Skin of body (tissue), 2 donors: ENCODE measurements around the gene NRG2. TPM values are rescaled to one million over a fixed set of nuclear protein-coding genes. Genes with fewer than 3 reads are reported as not detected.

Experiments
- DNase-seq: peaks from one replicate; lab custom pipeline; 2025; lab: John Stamatoyannopoulos, UW
- total RNA-seq: library from RNA; depleted of rRNA; stranded (reverse); fragments of >200 nt; gene quantifications from one replicate; pipeline ENCODE4 v1.2.3, GENCODE V29; 2014

Gene NRG2
- total RNA-seq, 1 donor from 2014 or later: 0.99 TPM

- DNase-seq: no peak
Observed at GRCh38 chr5:139841549-139841948, 201.6 kb downstream of the NRG2 start.

- no peak for DNase-seq
Observed at GRCh38 chr5:139839918-139840317, 203.2 kb downstream of the NRG2 start.

- DNase-seq: no peak
Observed at GRCh38 chr5:139839232-139839815, 203.8 kb downstream of the NRG2 start.

- DNase-seq: no peak
Observed at GRCh38 chr5:139838381-139839197, 204.5 kb downstream of the NRG2 start.

- no peak for DNase-seq
Observed at GRCh38 chr5:139837711-139838380, 205.3 kb downstream of the NRG2 start.

- DNase-seq: no peak
Observed at GRCh38 chr5:139836469-139837208, 206.5 kb downstream of the NRG2 start.

GRCh38 chr5:139835656-139836055, 207.4 kb downstream of the NRG2 start:
- no peak for DNase-seq

GRCh38 chr5:139833525-139833924, 209.6 kb downstream of the NRG2 start:
- no peak for DNase-seq

- DNase-seq: no peak
Observed at GRCh38 chr5:139831624-139832023, 211.5 kb downstream of the NRG2 start.

- no peak for DNase-seq
Observed at GRCh38 chr5:139829471-139829870, 213.6 kb downstream of the NRG2 start.

- no peak for DNase-seq
Observed at GRCh38 chr5:139828207-139828895, 214.7 kb downstream of the NRG2 start.

- no peak for DNase-seq
Observed at GRCh38 chr5:139825690-139826089, 217.4 kb downstream of the NRG2 start.

GRCh38 chr5:139823757-139824355, 219.2 kb downstream of the NRG2 start:
- DNase-seq: no peak

GRCh38 chr5:139822553-139823425, 220.3 kb downstream of the NRG2 start:
- DNase-seq: no peak

GRCh38 chr5:139821806-139822552, 221.1 kb downstream of the NRG2 start:
- DNase-seq: no peak

GRCh38 chr5:139820606-139821005, 222.5 kb downstream of the NRG2 start:
- DNase-seq: no peak

- DNase-seq: no peak
Observed at GRCh38 chr5:139820130-139820529, 223.0 kb downstream of the NRG2 start.

- no peak for DNase-seq
Observed at GRCh38 chr5:139817970-139818369, 225.1 kb downstream of the NRG2 start.

- no peak for DNase-seq
Observed at GRCh38 chr5:139817362-139817761, 225.7 kb downstream of the NRG2 start.
